Activated B cell treated with CpG ODN at 0.5 μM for 24 hours (primary cell): ENCODE measurements around the gene TMEM231. TPM values are rescaled to one million over a fixed set of nuclear protein-coding genes. Genes with fewer than 3 reads are reported as not detected.
A peak's percentile ranks its signal among the peaks of the same experiment; 100 is the strongest.

ENCODE experiments used
- ATAC-seq: fragments of 200-7000 bp; cut with Tn5 transposase; one replicate; pipeline ENCODE4 v1.10.0; 2021; ENCODE audit warnings: low read depth, mild to moderate bottlenecking, moderate library complexity
- CTCF ChIA-PET: fragments of 350-600 bp; sonication (Branson Sonifier 250); formaldehyde crosslinking; loops from one replicate; lab custom pipeline; 2021; ENCODE audit warnings: antibody characterized with exemption; lab: Charles Lee
- POLR2A ChIA-PET: fragments of 350-600 bp; sonication (Branson Sonifier 250); formaldehyde crosslinking; loops from one replicate; lab custom pipeline; 2021; ENCODE audit warnings: antibody characterized with exemption; lab: Charles Lee
- DNase-seq: peaks from one replicate; pipeline ENCODE4 v3.0.0; 2022
- H3K27ac Mint-ChIP-seq: one replicate; pipeline ENCODE4 v1.8.0; 2020; ENCODE audit warnings: mixed read lengths
- H3K27me3 Mint-ChIP-seq: one replicate; pipeline ENCODE4 v1.8.0; 2021; ENCODE audit warnings: mixed read lengths
- H3K36me3 Mint-ChIP-seq: one replicate; pipeline ENCODE4 v1.8.0; 2021; ENCODE audit warnings: low read depth, mixed read lengths
- H3K4me1 Mint-ChIP-seq: one replicate; pipeline ENCODE4 v1.8.0; 2021; ENCODE audit warnings: mixed read lengths
- H3K4me3 Mint-ChIP-seq: one replicate; pipeline ENCODE4 v1.8.0; 2020; ENCODE audit warnings: mild to moderate bottlenecking, mixed read lengths
- H3K9me3 Mint-ChIP-seq: one replicate; pipeline ENCODE4 v1.8.0; 2020; ENCODE audit warnings: mixed read lengths
- intact Hi-C: fragments of 100-400 bp; cut with micrococcal nuclease; formaldehyde crosslinking; loops from one replicate; pipeline ENCODE4 v1.15.1; 2024
- total RNA-seq: library from RNA; stranded (reverse); gene quantifications from 2 replicates; pipeline ENCODE4 v1.2.3, GENCODE V29; 2022
- TF ChIP-seq, protein P1 (sequence below): fragments of 200-600 bp; IDR thresholded peaks from one replicate; pipeline ENCODE4 v1.8.0; 2022; ENCODE audit warnings: antibody characterized with exemption, mild to moderate bottlenecking

TMEM231 gene
- total RNA-seq, 1 donor from 2014 or later: 4.1 TPM

DNA sequence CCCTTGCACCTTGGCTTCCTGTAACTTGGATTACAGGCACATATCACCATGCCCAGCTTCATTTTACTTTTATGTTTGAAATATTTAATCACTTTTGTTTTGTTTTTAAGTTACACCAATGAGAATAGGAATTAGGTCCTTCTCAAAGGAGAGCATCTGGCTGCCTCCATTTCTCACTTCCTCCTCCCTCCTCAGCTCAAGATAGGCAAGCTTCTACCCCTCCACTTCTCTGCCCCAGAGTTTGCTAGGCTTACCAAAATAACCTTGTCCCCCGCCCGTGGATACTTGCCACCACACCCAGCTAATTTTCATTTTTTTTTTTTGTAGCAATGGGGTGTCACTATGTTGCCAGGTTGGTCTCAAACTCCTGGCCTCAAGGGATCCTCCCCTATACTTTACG, 28.1 kb upstream of the TMEM231 start:
- peaks cover 54% of the 10 kb centered on the region for H3K4me1 Mint-ChIP-seq
- intact Hi-C loops: loop anchor here (1.0 to 2.0 kb wide), 2 partner anchors 13 to 28 kb away; partner anchors contain the start of gene TMEM231
- TF ChIP-seq, protein P1, sequence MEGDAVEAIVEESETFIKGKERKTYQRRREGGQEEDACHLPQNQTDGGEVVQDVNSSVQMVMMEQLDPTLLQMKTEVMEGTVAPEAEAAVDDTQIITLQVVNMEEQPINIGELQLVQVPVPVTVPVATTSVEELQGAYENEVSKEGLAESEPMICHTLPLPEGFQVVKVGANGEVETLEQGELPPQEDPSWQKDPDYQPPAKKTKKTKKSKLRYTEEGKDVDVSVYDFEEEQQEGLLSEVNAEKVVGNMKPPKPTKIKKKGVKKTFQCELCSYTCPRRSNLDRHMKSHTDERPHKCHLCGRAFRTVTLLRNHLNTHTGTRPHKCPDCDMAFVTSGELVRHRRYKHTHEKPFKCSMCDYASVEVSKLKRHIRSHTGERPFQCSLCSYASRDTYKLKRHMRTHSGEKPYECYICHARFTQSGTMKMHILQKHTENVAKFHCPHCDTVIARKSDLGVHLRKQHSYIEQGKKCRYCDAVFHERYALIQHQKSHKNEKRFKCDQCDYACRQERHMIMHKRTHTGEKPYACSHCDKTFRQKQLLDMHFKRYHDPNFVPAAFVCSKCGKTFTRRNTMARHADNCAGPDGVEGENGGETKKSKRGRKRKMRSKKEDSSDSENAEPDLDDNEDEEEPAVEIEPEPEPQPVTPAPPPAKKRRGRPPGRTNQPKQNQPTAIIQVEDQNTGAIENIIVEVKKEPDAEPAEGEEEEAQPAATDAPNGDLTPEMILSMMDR: no peak
- no peaks in the 10 kb centered on the region for H3K9me3 Mint-ChIP-seq
- H3K36me3 Mint-ChIP-seq: peaks cover 18% of the 10 kb centered on the region
- ChIA-PET POLR2A (interaction anchor here (0.9 to 1.1 kb wide), 3 partner anchors 11 to 66 kb away, joined by 4 to 5 read pairs (median 4); partner anchors contain the start of gene ADAT1), CTCF (interaction anchor here (0.7 kb wide), 1 partner anchor 32 kb away, joined by 4 read pairs; no protein-coding TSS in a partner anchor)
- H3K27ac Mint-ChIP-seq: peak overlapping the region; percentile 65
- H3K4me3 Mint-ChIP-seq: peak overlapping the region; percentile 19
- no peak for DNase-seq
- H3K27me3 Mint-ChIP-seq: no peaks in the 10 kb centered on the region
- peak; percentile 91 for ATAC-seq

DNA sequence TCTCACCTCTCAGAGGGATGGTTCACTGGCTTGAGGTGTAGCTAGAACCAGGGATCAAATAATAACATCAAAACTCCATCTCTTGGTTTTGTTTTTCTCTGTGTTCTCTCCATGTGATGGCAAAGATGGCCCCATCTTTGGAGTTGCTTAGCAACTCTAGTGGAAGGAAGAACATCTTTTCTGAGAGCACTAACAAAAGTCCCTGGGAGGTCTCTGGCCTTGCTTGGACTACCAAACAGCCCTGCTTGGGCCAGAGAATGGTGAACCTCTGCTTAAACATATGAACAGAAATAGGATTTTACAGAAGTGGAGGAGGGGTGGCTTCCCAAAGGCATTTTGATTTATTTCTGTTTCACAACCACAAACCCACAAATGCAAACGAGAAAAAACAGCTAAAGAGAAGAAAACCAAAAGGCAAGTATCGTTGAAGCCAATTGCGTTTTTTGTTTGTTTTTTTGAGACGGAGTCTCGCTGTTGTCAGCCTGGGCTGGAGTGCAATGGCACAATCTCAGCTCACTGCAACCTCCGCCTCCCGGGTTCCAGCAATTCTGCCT, 23.3 kb upstream of the TMEM231 start:
- H3K9me3 Mint-ChIP-seq: no peaks in the 10 kb centered on the region
- peaks cover 57% of the 10 kb centered on the region for H3K36me3 Mint-ChIP-seq
- DNase-seq: no peak
- ChIA-PET POLR2A (interaction anchor here (0.6 to 1.0 kb wide), 2 partner anchors 20 to 70 kb away, joined by 3 to 11 read pairs; no protein-coding TSS in a partner anchor), CTCF (interaction anchor here (1.0 kb wide), 1 partner anchor 107 kb away, joined by 3 read pairs; no protein-coding TSS in a partner anchor)
- H3K4me3 Mint-ChIP-seq: peak overlapping the region; percentile 15
- H3K27ac Mint-ChIP-seq: peak overlapping the region; percentile 37
- H3K4me1 Mint-ChIP-seq: peaks cover 56% of the 10 kb centered on the region
- intact Hi-C loops: no loop called here
- H3K27me3 Mint-ChIP-seq: no peaks in the 10 kb centered on the region
- ATAC-seq: no peak
- TF ChIP-seq, protein P1: no peak

DNA sequence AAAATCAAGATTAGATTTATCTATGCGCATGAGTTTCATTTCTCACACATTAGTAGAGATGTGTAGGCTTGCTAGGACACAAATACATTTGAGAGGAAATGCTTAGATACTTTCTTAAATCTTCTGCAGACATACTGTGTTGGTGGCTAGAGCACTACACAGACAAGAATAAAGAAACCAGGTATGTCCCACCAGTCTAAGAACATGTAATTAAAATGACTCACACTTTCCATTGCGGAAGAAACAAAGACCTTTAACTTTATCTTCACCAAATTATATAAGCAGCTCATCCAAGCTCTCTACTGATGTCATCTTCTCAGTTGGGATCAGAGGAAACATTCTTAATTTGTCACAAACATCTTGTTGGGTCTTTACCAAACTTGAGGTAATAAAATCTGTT, 22.7 kb upstream of the TMEM231 start:
- CTCF ChIA-PET: interaction anchor here (1.0 kb wide), 1 partner anchor 106 kb away, joined by 3 read pairs; no protein-coding TSS in a partner anchor
- peaks cover 54% of the 10 kb centered on the region for H3K4me1 Mint-ChIP-seq
- H3K4me3 Mint-ChIP-seq: no peak overlapping the region
- TF ChIP-seq, protein P1: no peak
- DNase-seq: no peak
- intact Hi-C loops: no loop called here
- H3K27ac Mint-ChIP-seq: no peak overlapping the region
- no peak for ATAC-seq
- POLR2A ChIA-PET: no interaction called here
- H3K36me3 Mint-ChIP-seq: peaks cover 64% of the 10 kb centered on the region
- no peaks in the 10 kb centered on the region for H3K27me3 Mint-ChIP-seq
- H3K9me3 Mint-ChIP-seq: no peaks in the 10 kb centered on the region

DNA sequence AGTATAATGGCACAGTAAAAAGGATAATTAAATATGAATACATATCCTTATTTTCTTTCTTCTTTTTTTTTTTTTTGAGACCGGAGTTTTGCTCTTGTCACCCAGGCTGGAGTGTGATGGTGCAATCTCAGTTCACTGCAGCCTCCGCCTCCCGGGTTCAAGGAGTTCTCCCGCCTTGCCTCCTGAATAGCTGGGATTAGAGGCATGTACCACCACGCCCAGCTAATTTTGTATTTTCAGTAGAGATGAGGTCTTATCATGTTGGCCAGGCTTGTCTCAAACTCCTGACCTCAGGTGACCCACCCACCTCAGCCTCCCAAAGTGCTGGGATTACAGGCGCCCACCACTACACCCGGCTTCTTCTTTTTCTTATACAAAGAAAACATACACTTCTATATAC, 22.2 kb upstream of the TMEM231 start:
- no peak for DNase-seq
- Mint-ChIP-seq H3K36me3 (peaks cover 69% of the 10 kb centered on the region), H3K27me3 (no peaks in the 10 kb centered on the region), H3K9me3 (no peaks in the 10 kb centered on the region), H3K4me3 (no peak overlapping the region), H3K4me1 (peaks cover 53% of the 10 kb centered on the region), H3K27ac (no peak overlapping the region)
- TF ChIP-seq, protein P1: no peak
- ChIA-PET CTCF (no interaction called here), POLR2A (no interaction called here)
- intact Hi-C loops: no loop called here
- no peak for ATAC-seq

DNA sequence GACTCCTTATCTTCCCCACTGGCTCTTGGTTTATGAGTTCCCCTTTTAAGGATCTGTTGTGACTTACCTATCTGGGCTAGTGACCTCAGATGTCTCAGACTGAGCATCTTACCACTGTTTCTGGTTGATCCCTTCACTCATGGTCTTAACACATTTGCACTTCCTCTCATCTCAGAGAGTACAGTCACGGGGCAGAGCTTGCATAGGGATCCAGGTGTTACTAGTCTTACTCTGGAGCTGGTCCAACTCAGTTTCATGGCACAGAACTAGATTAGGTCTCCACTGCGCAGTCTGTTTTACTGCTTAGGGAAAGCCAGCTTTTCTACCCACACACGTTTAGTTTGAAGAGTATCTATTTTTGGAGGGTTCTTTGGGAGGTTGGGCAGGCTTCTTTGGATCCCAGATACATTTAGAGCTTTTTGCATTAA, 20.3 kb upstream of the TMEM231 start:
- H3K9me3 Mint-ChIP-seq: no peaks in the 10 kb centered on the region
- ChIA-PET CTCF (no interaction called here), POLR2A (interaction anchor here (0.7 to 0.8 kb wide), 2 partner anchors 9 to 10 kb away, joined by 3 read pairs; partner anchors contain the start of gene GABARAPL2)
- H3K27ac Mint-ChIP-seq: peak overlapping the region; percentile 22
- H3K27me3 Mint-ChIP-seq: no peaks in the 10 kb centered on the region
- DNase-seq (no peak), ATAC-seq (no peak)
- intact Hi-C loops: no loop called here
- no peak overlapping the region for H3K4me3 Mint-ChIP-seq
- TF ChIP-seq, protein P1: no peak
- H3K4me1 Mint-ChIP-seq: peaks cover 57% of the 10 kb centered on the region
- peaks cover 83% of the 10 kb centered on the region for H3K36me3 Mint-ChIP-seq
